Measurements from ENCODE around the gene CLNK.

GRCh38 chr4:10569491-10569890 is 115.1 kb downstream of the CLNK start:
- TF ChIP-seq CTCF (conservative IDR thresholded peaks at IDR 0.05; ENCODE audit: low read length) (no peak), EZH2phosphoT487 (IDR thresholded peaks at IDR 0.05; ENCODE audit: borderline replicate concordance, low read depth, low read length) (no peak)

Data from OCI-LY7 (cell line).